GM08714 (cell line): ENCODE results near the gene DCHS2.
A peak's percentile ranks its signal among the peaks of the same experiment; 100 is the strongest.

Experiments used
- H3K4me3 ChIP-seq: fragments of 200-500 bp; sonication (Bioruptor generic); 2 replicates; pipeline ENCODE4 v1.5.1; 2014; ENCODE audit warnings: mild to moderate bottlenecking, low read length, inconsistent platforms
- ZNF274 ChIP-seq: IDR thresholded peaks from 2 replicates; pipeline ENCODE4 v1.6.1; 2012; ENCODE audit warnings: mild to moderate bottlenecking, low read depth, low read length

The DCHS2 gene

GRCh38 chr4:154444958-154445357 lies 46.6 kb downstream of the DCHS2 start:
- no peak for TF ChIP-seq ZNF274

DNA sequence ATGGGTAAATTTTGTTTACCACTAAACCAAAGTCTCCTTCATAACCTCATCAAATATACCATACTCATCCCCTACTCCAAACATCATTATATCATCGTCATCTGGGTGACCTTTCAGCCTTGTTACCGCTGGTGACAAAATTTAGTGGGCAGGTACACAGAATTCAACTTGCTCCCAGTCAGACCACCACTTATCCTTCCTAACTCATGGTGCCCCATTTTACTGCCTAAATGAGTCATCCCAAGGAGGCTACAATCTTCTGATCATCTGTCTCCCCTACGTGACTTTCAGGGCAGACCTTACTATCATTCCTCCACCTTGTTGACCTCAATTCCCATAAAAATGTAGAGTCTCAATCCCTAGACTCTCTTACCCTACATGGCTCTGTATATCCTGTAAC lies 49.6 kb downstream of the DCHS2 start:
- no peak for TF ChIP-seq ZNF274
- H3K4me3 ChIP-seq: no peak overlapping the region

More at GRCh38 chr4:154444958-154445357, 46.6 kb downstream of the DCHS2 start:
- no peak overlapping the region for H3K4me3 ChIP-seq

GRCh38 chr4:154441124-154441523 lies 50.5 kb downstream of the DCHS2 start:
- no peak for TF ChIP-seq ZNF274
- H3K4me3 ChIP-seq: no peak overlapping the region

GRCh38 chr4:154439224-154439623 lies 52.4 kb downstream of the DCHS2 start:
- H3K4me3 ChIP-seq: no peak overlapping the region
- TF ChIP-seq ZNF274: no peak

DNA sequence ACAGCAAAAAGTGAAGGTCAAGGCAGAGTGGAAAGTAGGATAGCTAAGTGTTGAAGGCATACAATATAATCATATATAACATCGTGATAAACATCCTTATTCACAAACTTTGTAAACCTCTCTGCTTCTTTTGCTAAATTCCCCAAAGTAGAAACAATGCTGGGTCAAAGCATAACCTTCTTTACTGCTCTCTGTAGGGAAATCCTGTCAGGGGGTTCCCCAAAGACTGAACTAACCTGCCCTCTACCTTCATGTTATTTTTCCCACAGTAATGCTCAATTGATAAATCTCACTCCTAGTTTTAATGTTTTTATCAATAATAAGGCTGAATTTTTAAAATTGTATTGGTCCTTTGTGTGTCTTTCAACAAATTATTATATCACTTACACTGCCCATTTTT lies 55.7 kb downstream of the DCHS2 start:
- H3K4me3 ChIP-seq: no peak overlapping the region
- no peak for TF ChIP-seq ZNF274

DNA sequence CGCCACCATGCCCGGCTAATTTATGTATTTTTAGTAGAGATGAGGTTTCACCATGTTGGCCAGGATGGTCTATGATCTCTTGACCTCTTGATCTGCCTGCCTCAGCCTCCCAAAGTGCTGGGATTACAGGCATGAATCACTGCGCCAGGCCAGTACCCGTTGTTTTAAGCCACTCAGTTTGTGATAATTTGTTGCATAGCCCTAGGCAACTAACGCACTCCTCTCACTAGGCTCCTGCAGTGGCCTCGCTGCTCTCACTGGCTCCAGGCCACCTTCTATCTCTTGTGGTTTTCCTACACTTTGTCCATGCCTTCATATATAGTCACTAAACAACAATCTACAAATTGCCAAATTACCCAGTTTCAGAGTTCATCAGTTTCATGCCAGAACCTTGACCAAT lies 58.1 kb downstream of the DCHS2 start:
- no peak for TF ChIP-seq ZNF274
- no peak overlapping the region for H3K4me3 ChIP-seq

DNA sequence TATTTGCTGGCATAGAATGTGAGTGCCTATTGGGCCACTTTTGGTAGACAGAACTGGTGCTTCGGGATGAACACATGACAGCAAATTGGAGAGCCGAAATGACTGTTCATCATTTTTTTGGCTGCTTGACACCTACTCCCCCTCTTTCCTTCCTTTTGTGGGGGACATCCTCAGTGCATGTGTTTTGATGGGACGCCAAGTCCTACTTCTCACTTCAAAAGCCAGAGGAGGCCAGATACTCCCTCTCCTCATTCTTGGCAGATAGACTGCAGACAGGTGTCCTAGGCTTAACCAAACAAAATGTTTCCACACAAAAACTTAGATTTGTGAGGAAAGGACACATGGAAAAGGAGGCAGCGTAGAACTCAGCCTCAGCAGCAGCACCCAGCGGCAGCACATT lies 62.4 kb downstream of the DCHS2 start:
- TF ChIP-seq ZNF274: no peak
- no peak overlapping the region for H3K4me3 ChIP-seq

DNA sequence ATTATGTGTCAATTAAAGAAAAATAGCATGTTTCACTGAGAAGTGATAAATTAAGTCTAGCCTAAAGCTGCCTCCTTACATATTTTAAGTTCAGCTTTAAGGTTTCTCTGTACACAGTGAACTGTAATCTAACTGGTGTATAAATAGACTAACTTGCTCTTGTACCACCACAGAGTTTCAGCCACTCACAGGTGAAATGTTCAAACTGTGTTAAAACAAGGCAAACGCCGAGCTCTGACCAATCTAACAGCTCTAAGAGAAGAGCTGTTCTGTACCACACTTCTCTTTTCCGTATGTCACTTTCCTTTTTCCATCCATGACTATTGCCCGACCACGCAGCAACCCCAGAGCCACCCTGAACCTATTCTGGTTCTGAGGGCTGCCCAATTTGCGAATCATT lies 64.5 kb downstream of the DCHS2 start:
- no peak for TF ChIP-seq ZNF274
- no peak overlapping the region for H3K4me3 ChIP-seq

DNA sequence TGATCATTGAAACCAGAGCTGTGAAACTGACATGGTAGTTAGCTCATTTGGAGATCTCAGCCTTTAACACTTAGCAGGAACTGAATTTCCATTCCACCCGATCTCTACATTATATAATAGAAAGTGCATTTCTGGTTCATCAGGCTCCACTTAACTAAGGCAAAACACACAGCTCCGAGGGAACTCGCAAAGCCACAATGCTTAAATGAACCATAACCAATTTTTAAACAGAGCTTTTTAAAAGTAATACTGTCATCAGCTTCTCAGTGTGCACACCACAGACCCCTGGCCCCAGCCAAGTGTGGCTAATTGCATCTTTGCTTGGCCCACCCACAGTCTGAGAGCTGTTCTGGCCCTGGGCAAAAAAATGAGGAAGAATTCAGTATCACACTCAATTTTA lies 66.1 kb downstream of the DCHS2 start:
- no peak overlapping the region for H3K4me3 ChIP-seq
- no peak for TF ChIP-seq ZNF274

- TF ChIP-seq ZNF274: no peak
- no peak overlapping the region for H3K4me3 ChIP-seq
Observed at GRCh38 chr4:154424810-154425484, 66.7 kb downstream of the DCHS2 start.

GRCh38 chr4:154422152-154422551 lies 69.4 kb downstream of the DCHS2 start:
- H3K4me3 ChIP-seq: no peak overlapping the region
- no peak for TF ChIP-seq ZNF274

DNA sequence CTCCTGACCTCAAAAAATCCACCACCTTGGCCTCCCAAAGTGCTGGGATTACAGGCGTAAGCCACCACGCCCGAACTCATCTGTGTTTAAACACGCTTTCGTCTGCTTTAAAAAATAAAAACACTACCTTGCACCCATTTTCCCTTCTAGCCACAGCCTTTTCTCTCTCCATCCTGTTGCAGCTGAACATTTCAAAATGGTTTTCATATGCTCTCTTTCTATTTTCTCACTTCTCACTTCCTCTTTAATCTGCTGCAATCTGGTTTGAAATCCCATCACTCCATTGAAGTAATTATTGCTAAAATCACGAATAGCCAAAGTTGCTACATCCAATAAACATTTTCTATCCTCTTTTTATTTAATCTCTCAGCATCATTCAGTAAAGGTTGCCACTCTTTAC lies 70.0 kb downstream of the DCHS2 start:
- TF ChIP-seq ZNF274: no peak
- H3K4me3 ChIP-seq: no peak overlapping the region

- TF ChIP-seq ZNF274: no peak
- H3K4me3 ChIP-seq: no peak overlapping the region
Observed at GRCh38 chr4:154417373-154417673, 74.3 kb downstream of the DCHS2 start.

DNA sequence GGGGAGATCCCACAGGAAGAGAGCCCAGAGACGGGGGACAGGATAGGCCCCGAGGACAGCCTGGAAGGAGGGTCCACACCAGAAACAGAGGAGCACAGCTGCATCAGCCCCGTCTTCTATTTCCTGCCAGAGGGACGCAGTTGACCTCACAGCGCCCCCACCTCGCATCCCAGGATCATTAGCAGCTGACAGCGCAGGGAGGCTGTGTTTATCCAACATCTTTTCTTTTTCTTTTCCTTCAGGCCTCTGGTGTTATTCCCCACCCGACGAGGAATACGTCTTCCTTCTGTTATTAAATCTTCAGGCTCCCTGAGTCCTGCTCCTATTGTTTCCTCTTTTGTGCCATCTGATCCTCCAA lies 75.4 kb downstream of the DCHS2 start:
- no peak for TF ChIP-seq ZNF274
- peak overlapping the region; percentile 20; the same call in 1 of the 2 replicates for H3K4me3 ChIP-seq

DNA sequence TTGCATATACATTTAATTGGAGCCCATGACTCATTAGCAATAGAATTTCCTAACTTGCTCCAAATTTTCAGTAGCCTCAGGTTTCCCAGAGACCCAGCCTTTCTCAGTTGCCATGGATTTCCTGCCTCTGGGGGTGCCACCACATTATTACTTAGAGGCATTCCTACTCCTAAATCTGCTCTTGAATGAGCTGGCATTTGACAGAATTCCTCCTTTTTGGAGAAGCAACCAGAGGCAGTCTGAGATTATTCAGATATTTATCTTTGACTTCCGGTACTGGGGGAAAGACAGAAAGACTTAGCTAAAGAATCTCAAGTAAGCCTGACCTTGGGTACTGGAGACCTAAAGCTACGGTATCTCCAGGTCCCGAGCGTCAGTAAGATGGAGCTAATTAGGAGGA lies 76.3 kb downstream of the DCHS2 start:
- H3K4me3 ChIP-seq: no peak overlapping the region
- no peak for TF ChIP-seq ZNF274

DNA sequence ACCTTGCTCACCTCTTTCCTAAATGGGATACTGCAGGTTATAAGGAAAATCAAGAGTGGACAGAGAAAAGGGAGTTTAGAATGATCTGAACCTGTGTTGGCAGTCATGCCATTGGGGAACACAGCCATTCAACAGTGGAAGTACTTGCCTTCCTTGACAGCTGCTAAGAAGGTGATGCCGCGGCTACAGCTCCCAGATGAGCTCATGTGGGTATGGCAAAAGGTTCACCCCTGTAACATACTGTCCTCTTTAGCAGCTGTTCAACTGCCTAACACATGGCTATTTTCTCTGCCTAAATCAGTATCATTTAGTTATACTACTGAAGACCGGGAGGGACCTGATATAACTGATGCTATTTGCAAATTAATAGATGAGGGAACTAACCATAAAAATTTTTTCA lies 76.8 kb downstream of the DCHS2 start:
- TF ChIP-seq ZNF274: no peak
- no peak overlapping the region for H3K4me3 ChIP-seq
